Neural progenitor cell (in vitro differentiated cells): Measurements from ENCODE around the gene NTN3.

Experiments used
- CTCF ChIP-seq: fragments of 200-600 bp; sonication (generic); IDR thresholded peaks from 2 replicates; pipeline ENCODE4 v1.5.1; 2017; ENCODE audit warnings: antibody characterized with exemption, mild to moderate bottlenecking
- EZH2 ChIP-seq: fragments of 200-600 bp; sonication (generic); IDR thresholded peaks from 2 replicates; pipeline ENCODE4 v1.6.1; 2017; ENCODE audit warnings: antibody characterized with exemption, mild to moderate bottlenecking, moderate library complexity
- EZH2phosphoT487 ChIP-seq: fragments of 200-600 bp; sonication (generic); IDR thresholded peaks from 2 replicates; pipeline ENCODE4 v1.6.1; 2017; ENCODE audit warnings: antibody characterized with exemption

GRCh38 chr16:2492292-2492691, 21.2 kb downstream of the NTN3 start:
- TF ChIP-seq CTCF (no peak), EZH2phosphoT487 (no peak), EZH2 (no peak)
